NOMO-1 (cell line): ENCODE measurements around the gene PTPRN2.
"Not testable (repeated sequence)": the region's sequence is repeated elsewhere in the genome, so short reads cannot be mapped to it uniquely, and the experiment has no call there.

Experiments used
- DNase-seq, 2 experiments: peaks; one replicate each; lab custom pipeline; 2025; ENCODE audit not compliant: unreplicated experiment in 2 of 2; lab: John Stamatoyannopoulos, UW

The PTPRN2 gene

DNA sequence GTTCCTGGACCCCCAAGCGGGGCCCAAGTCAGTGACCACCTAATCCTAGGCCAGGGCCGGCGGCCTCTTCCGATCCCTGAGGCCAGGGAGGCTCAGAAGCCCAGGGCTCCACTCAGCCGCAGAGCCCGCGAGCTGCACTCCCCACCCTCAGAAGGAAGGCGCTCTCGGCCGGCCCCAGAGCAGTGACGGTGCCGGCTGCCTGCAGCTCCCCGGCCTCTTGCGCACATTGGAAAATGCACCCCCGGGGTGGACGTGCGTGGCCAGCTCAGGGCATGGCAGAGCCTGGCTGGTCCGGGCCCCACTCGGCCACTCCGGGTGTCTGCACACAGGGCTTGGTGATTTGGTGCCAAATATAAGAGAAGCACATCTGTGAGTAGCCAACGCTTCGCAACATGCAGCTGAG lies 269.1 kb downstream of the PTPRN2 start:
- no peak for DNase-seq

DNA sequence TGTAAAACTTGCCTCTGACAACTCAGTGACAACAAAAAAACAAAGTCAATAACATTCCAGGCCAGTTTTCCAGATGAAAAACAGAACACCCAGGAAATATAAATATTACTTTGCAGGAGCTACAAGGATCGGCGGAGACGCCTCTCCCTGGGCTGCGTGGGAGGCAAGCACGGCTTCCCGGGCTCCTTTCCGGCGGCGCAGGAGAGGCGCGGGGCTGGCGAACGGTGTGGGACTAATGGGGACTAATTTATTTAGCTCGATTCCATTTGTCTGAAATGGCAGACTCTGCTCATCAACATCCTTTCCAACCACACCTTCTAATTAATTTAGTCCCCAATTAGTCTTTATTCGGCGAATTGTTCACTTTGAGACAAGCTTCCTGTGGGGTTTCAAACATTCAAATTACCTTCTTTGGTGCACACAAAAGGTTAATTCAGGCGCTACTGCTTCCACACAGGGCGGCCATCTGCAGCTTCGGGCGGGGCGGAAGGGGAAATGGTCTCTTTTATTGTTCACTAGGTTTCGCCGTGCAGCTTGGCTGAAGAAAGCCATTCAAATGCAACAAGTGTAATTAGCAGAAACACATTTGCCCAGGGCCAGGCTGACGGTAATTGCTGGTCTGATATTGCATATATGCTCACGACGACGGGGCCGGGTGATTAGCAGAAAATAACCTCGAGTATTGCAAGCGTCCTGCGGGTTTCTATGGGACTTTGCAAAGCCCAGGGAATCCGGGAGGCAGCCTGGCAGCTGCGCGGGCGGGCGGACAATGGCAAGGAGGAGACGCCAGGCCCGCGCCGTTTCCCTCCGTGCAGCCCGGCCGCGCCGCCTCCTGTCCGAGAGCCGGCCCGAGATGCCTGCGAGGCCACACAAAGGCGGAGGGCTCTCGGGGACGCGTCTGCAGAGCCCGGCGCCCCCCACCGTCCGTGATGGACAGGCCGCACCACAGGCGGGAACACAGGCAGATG lies 270.1 kb downstream of the PTPRN2 start:
- DNase-seq: no peak

DNA sequence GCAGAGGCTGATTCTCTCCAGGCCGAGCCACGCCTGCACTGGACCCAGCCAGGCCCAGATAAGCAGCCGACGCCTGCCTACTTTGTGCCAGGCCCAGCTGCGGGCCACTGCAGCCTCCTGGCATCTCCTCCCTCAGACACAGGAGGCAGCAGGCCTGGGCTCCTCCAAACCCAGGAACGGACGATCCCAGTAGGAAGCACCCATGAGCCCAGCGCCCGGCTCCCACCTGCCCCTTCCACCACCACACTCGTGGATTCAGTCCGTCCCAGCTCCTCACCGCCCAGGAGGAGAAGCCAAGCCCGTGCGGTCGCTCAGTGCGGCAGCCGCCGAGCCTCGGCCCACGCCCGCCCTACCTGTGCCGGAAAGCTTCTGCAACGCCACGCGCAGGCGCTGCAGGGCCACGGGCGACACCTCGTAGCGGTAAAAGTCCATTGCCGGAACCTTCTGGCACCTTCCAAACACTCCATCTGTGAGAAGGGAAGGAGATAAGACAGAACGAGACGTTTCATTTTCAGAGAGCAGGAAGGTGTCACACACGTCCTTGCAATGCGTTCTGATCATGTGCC lies 271.1 kb downstream of the PTPRN2 start:
- no peak for DNase-seq

DNA sequence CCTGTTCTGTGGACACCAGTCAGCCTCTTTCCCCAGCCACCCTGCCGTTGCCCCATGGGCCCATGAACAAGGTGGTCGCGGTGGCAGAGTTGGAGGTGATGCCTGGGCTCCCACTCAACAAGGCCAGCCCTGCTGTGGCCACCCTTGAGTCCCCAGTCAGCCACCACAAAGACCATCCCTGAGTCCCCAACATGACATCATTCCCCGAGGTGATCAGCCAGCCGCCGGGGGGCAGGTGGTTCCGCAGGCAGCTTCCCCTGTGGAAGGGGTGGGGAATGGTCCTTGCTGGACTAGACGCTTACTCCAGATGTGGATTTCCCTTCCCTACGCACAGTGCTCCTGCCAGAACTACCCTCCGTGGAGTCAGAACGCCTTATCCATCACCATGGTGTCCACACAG lies 271.7 kb downstream of the PTPRN2 start:
- DNase-seq: no peak

DNA sequence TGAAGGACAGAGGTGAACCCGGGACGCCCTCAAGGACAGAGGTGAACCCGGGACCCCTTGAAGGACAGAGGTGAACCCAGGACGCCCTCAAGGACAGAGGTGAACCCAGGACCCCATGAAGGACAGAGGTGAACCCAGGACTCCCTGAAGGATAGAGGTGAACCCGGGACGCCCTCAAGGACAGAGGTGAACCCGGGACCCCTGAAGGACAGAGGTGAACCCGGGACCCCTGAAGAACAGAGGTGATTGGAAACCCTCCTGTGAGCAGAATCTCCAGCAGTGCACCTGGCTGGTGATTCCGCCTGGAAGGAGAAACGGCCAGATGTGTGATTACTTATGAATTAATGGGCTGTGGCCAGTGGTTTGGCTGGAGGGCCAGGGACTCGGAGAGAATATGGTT lies 272.3 kb downstream of the PTPRN2 start:
- DNase-seq: no peak

DNA sequence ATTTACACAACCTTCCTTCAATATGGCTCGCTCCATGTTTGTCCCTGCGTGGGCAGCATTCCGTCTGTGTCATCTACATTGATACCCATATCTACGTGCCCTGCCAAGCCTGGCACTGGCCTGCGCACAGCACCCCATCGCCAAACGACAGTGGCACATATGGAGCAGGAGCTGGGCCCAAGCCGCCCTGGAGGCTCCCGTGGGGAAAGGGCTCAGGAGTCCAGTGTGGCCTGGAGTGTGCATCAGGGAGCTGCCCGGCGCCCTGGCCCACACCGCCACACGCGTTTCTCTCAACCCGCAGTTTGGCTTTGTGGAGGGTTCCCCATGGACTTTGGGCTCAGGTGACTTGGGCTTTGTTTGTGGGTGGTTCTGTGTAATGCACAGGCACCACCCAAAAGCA lies 273.2 kb downstream of the PTPRN2 start:
- DNase-seq: no peak

DNA sequence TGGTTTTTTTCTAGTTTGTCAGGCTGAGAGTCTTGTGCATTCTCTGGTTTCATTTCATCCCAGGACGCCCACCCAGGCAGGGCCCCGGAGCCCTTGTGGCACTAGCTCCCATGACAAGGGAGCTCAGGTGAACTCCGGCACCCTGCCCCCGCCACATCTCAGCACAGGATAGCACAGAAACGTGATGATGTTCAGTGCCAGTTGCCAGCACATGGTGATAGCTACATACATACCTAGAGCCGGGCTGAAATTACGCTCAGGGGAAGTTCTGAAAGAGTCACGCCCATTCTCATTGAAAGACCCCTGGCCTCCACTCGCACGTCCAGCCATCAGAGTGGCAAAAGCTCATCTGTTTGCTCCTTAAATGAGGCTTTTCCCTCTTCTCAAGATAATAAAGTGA lies 273.7 kb downstream of the PTPRN2 start:
- no peak for DNase-seq

DNA sequence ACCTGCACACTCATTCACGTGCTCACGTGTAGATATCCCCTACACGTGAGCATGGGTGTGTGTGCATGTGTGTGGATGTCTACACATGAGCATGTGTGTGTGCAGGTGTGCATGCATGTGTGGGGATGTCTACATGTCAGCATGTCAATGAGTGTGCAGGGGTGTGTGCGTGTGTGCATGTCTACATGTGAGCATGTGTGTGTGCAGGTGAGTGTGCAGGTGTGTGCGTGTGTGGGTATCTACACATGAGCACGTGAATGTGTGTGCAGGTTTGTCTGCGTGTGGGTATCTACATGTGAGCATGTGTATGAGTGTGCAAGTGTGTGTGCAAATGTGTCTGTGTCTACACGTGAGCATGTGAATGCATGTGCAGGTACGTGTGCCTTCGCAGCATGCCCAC lies 274.8 kb downstream of the PTPRN2 start:
- no peak for DNase-seq

DNA sequence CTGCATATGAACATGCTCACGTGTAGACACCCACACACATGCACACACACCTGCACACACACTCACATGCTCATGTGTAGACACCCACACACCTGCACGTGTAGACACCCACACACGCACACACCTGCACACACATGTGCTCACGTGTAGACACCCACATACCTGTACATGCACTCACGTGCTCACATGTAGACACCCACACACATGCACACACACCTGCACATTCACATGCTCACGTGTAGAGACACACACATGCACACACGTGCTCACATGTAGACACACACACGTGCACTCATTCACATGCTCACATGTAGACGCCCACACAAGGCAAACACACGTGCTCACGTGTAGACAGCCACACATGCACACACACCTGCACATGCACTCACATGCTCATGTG lies 275.8 kb downstream of the PTPRN2 start:
- DNase-seq: no peak

DNA sequence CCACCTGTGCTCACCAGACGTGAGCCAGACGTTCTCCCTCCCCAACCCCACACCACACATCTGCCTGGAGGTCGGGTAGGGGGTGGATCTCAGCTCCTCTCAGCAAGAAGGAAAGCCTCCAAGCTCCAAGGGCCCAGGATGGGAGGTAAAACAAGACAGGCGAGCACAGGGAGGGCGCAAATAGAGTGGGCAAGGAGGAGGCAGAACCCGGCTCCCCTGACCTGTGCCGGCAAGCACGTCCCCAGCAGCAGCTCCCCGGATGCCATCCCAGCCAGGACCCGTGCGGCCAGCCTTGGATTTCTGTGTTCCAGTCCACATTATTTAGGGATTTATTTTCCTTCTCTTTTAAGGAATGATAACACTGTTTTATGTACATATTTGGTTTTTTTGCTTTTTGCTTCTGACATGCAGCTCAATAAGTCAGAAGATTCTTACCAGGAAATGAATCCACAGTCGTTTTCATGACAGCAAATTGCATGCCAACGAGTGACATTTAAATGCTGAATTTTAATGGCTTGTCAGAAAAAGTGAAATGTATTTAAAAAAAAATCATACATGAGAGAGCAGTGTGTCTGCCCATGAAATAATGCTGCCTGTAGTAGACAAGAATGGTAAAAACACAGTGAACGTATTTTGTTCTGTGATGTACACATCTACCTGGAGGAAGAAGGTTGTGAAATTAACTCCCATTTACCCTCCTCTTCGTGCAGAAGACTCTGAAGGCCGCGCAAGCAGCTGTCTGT lies 276.5 kb downstream of the PTPRN2 start:
- no peak for DNase-seq

DNA sequence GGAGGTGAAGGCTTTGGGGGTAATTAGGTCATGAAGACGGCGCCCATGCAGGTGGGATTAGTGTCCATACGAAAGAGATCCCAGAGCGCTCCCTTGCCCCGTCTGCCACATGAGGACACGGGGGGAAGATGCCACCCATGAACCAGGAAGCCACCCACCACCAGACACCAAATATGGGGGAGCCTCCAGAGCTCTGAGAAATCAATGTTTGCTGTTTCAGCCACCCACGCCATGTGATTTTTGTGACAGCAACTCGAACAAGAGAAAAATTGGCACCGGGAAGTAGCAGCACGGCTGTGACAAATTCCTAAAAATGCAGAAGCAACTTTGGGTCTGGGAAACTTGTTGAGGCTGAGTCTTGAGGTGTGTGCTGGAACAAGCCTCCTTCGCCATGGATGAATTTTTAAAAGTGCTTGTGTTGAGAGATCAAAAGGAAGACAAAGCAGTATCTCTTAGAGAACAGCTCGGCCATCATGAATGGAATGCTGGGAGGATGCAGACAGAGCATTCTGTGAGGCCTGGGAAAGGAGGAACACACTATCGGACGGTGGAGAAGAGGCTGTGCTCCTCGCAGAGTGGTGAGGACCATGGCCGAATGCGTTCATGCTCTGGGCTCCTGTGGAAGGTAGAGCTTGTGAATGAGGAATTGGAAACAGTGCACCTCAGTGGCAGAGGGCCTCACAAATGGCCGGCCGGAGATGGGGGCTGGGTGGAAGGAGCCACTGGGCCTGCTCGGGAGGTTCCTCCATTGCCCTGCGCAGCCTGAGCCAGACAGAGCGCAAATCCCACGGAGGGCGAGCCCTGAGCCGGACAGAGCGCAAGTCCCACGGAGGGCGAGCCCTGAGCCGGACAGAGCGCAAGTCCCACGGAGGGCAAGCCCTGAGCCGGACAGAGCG lies 277.5 kb downstream of the PTPRN2 start:
- no peak for DNase-seq

DNA sequence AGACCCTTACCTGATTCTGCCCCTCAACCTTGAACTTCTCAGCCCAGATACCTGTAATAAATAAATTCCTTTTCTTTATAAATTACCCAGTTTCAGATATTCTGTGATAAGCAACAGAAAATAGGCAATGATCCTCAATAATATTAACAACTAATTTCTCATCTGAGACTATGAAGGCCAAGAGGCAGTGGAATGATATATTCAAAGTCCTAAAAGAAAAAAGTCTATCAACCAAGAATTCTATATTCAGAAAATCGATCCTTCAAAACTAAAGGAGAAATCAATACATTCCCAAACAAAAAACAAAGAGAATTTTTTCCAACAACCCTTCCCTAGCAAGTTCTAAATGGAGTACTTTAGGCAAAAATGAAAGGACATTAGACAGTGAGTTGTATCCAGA lies 279.6 kb downstream of the PTPRN2 start:
- no peak for DNase-seq

DNA sequence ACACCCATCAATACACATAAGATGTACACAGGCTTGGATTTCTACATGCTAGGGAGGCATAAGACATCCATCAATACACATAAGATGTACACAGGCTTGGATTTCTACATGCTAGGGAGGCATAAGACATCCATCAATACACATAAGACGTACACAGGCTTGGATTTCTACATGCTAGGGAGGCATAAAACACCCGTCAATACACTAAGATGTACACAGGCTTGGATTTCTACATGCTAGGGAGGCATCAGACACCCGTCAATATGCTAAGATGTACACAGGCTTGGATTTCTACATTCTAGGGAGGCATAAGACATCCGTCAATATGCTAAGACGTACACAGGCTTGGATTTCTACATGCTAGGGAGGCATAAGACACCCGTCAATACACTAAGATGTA lies 283.6 kb downstream of the PTPRN2 start:
- DNase-seq: not testable (repeated sequence)

DNA sequence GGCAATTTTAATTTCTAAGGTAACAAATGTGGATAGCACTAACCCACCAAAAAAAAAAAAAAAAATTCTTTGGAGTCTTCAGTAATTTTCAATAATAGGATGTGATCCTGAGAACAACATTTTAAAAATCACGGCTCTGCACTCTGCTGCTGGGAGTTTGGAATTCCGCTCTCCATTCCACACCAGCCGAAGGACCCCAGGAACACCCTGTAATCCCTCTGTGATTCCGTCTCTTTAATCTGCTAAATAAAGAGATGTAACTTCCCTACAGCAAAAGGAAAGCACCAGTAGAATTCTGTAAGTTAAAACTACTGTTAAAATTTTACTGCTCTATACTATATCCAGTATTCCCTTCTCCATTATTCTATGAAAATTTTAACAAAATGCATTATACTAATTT lies 284.5 kb downstream of the PTPRN2 start:
- DNase-seq: no peak

DNA sequence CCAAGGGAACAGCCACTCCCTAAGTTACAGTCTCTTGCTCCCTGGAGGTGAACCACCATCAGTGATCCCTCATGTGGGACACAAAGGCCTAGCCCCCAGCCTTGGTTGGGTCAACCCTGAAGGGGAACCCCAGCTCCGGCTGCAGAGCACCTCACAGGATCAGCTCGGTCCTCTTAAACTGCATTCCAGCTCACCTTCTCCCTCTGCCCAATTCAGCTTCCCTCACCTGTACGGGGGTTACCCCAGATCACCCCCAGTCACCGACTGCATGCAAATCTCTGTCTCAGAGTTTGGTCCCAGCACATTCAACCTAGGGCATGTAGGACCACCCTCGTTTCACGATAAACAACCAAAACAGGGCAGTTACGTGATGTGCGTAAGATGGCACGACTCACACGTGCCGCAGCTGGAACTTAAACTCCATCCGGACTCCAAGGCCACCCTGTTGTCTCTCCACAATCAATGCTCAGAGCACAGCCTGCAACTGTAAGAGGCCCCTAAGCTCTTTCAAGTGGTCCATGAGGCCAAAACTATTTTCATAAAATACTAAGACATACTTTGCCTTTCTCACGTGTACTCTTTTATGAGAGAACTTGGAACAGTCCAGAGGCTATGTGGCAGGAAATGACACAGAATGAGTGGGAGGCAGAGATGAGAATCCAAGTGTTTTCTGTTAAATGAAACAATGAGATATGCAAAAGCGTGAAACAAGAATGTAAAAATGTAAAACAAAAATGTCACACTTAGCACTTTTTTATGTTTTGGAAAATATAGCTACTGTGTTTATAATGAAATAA lies 285.2 kb downstream of the PTPRN2 start:
- DNase-seq: no peak

DNA sequence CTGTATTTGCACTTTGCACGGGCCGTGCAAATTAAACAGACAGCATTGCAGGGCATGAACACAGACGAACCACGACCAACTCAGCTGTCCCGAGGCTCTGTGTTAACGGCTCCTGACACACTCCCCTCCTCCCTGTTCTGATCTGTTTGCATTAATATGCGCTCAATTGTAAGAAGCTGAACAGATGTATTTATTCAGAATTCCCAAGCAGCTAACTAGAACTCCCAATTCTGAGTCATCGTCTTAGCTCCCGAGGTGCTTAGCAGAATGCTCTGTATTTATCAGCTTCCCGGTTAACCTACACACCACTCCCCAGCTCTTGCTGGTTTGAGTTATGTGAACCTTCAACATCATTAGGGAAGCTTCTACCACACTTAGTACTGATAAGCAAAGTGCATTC lies 286.4 kb downstream of the PTPRN2 start:
- DNase-seq: no peak

DNA sequence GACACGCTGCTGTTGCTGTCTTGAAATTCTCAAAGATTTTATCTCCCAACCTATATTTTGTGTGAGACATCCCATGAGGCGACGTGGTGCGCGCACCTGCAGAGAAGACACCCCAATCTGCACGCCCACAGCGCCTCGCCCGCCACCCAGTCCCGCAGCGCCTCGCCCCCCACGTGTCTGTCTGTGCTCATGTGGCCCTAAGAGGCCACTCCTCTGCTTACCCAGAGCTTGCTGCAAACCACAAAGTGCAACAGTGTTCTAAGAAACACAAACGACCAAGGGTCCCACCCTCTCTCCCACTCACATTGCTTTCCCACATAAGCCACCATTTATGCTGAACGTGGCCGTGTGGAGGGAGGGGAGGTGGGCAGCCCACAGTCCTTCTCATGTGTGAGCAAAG lies 287.2 kb downstream of the PTPRN2 start:
- DNase-seq: no peak

DNA sequence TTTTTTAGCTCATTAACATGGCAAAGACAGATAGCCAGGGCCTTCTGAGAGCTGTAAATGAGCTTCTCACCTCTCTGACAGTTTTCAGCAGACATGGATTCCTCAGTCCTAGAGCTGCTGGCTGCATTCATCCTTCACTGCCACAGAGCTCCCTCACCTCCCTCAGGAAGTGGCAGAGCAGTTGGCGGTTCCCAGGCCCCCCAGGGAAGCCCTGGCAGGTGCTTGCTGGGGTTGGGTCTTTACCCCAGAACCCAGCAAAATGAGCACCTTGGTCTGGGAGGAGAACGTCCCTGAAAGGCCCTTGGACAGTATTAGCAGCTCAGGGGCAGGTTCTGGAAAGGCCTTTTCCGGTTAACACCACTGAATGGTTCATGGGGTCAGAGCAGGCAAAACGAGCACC lies 288.0 kb downstream of the PTPRN2 start:
- DNase-seq: no peak

DNA sequence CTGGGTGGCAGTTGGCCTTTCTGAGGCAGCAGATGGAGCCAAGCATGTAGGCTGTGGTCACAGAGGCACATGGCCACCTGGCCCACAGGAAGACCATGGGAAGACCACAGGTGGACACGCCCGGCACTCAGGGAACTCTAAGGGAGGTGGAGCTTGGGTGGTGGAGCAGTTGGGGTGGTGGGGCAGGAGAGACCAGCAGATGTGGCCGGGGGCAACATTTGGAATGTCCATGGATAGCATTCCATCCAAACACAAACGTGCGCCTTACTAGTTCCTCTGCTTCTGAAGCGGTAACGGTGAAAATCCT lies 290.9 kb downstream of the PTPRN2 start:
- no peak for DNase-seq
